Natural killer cell (primary cell): ENCODE measurements around the gene SLC6A17. TPM values are rescaled to one million over a fixed set of nuclear protein-coding genes. Genes with fewer than 3 reads are reported as not detected.

ENCODE experiments used
- ATAC-seq, 3 donors: fragments of 150-1000 bp in 2 of 3; fragments of 200-7000 bp in 1 of 3; cut with Tn5 transposase; 1 replicate in 1 of 3; 2 replicates in 2 of 3; pipeline ENCODE4 v1.10.0; 2021; ENCODE audit warnings: mild to moderate bottlenecking in 2 of 3, moderate library complexity in 2 of 3
- DNase-seq, 2 donors: peaks; one replicate each; pipeline versions ENCODE4 v3.0.0 to v3.0.0-alpha.2; 2013 to 2021; ENCODE audit warnings: mixed read lengths in 1 of 2
- H3K27ac ChIP-seq: one replicate; pipeline ENCODE4 v1.5.1; 2013; ENCODE audit warnings: mild to moderate bottlenecking, low read length
- H3K27me3 ChIP-seq: one replicate; pipeline ENCODE4 v1.6.1; 2013; ENCODE audit warnings: low read length; ENCODE audit not compliant: control insufficient read depth, insufficient read depth
- H3K36me3 ChIP-seq: one replicate; pipeline ENCODE4 v1.6.1; 2013; ENCODE audit warnings: low read length; ENCODE audit not compliant: control insufficient read depth, insufficient read depth
- H3K4me1 ChIP-seq: one replicate; pipeline ENCODE4 v1.6.1; 2013; ENCODE audit warnings: low read length; ENCODE audit not compliant: control insufficient read depth, insufficient read depth
- H3K4me3 ChIP-seq: one replicate; pipeline ENCODE4 v1.5.1; 2013; ENCODE audit warnings: low read length
- H3K9me3 ChIP-seq: one replicate; pipeline ENCODE4 v1.6.1; 2013; ENCODE audit warnings: low read length; ENCODE audit not compliant: control insufficient read depth, insufficient read depth
- H3K27ac Mint-ChIP-seq, 2 donors: one replicate each; pipeline ENCODE4 v1.8.0; 2022; ENCODE audit warnings: mild to moderate bottlenecking in 2 of 2, mixed read lengths in 2 of 2, moderate library complexity in 1 of 2
- H3K27me3 Mint-ChIP-seq, 2 donors: one replicate each; pipeline ENCODE4 v1.8.0; 2022; ENCODE audit warnings: low read depth in 2 of 2, mixed read lengths in 2 of 2
- H3K36me3 Mint-ChIP-seq: one replicate; pipeline ENCODE4 v1.8.0; 2022; ENCODE audit warnings: mixed read lengths
- H3K4me1 Mint-ChIP-seq, 2 donors: one replicate each; pipeline ENCODE4 v1.8.0; 2022; ENCODE audit warnings: mixed read lengths in 2 of 2
- H3K4me3 Mint-ChIP-seq: one replicate; pipeline ENCODE4 v1.8.0; 2022; ENCODE audit warnings: mild to moderate bottlenecking, moderate library complexity, mixed read lengths
- H3K9me3 Mint-ChIP-seq, 2 donors: one replicate each; pipeline ENCODE4 v1.8.0; 2022; ENCODE audit warnings: mixed read lengths in 2 of 2
- WGBS: methylation state at CpG from one replicate; pipeline ENCODE4 v1.1.7; 2013; ENCODE audit warnings: missing lambda C conversion rate; ENCODE audit not compliant: insufficient coverage; 5-methylcytosine and 5-hydroxymethylcytosine counted together
- intact Hi-C: fragments of 100-400 bp; cut with micrococcal nuclease; formaldehyde crosslinking; loops from one replicate; pipeline ENCODE4 v1.14.2; 2022
- total RNA-seq, 4 donors: library from RNA; stranded (reverse); fragments of 120-200 nt in 1 of 4; gene quantifications; one replicate each; pipeline versions ENCODE4 v1.2.3 to v1.2.4, GENCODE V29; 2013 to 2022
- TF ChIP-seq, protein P1 (sequence below): fragments of 200-600 bp; IDR thresholded peaks from one replicate; pipeline ENCODE4 v1.8.0; 2022; ENCODE audit warnings: antibody characterized with exemption

The SLC6A17 gene
- total RNA-seq, 3 donors from 2014 or later (not counting 1 experiment from before 2014, with no cell fraction given) = not detected

DNA sequence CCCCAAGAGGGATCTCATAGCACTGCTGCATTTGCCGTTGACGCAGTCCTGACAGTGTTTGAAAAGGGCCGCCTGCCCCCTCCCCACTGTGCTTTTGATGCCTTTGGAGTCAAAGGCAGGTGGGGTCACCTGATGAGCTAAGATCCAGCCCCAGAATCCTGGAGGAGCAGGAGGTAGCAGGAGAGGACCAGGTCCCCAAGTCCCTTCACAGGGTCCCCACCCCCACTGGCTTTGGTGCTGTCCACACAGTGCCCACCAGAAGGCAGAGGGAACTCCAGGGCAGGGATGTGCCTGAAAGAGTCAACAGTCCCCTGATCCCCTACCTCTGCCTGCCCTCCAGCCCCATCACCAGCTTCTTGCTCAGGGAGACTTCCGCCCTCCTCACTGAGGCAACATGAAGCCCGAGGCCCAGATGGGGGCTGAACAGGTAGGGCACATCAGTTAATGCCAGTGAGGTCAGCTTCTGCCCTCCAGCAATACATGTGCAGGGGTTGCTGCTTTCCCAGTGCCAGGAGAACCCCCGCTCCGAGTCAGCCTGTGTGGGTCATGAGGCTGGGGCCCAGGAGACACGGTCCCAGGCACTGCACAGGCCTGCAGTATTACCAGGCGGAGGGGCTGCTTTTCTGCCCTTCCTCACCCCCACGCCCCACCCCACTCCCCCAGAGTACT lies 51.0 kb downstream of the SLC6A17 start:
- TF ChIP-seq, protein P1, sequence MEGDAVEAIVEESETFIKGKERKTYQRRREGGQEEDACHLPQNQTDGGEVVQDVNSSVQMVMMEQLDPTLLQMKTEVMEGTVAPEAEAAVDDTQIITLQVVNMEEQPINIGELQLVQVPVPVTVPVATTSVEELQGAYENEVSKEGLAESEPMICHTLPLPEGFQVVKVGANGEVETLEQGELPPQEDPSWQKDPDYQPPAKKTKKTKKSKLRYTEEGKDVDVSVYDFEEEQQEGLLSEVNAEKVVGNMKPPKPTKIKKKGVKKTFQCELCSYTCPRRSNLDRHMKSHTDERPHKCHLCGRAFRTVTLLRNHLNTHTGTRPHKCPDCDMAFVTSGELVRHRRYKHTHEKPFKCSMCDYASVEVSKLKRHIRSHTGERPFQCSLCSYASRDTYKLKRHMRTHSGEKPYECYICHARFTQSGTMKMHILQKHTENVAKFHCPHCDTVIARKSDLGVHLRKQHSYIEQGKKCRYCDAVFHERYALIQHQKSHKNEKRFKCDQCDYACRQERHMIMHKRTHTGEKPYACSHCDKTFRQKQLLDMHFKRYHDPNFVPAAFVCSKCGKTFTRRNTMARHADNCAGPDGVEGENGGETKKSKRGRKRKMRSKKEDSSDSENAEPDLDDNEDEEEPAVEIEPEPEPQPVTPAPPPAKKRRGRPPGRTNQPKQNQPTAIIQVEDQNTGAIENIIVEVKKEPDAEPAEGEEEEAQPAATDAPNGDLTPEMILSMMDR = no peak
- no peak overlapping the region for H3K27ac ChIP-seq
- peaks cover 10 to 11% of the 10 kb centered on the region in 2 donors for H3K4me1 Mint-ChIP-seq
- intact Hi-C loops = no loop called here
- H3K36me3 Mint-ChIP-seq = no peaks in the 10 kb centered on the region
- no peaks in the 10 kb centered on the region for H3K9me3 ChIP-seq
- H3K9me3 Mint-ChIP-seq = no peaks in the 10 kb centered on the region
- whole genome bisulfite sequencing = 90% methylated on average over 10 of the region's 10 CpGs
- H3K27me3 Mint-ChIP-seq = no peaks in the 10 kb centered on the region
- H3K4me3 ChIP-seq = no peak overlapping the region
- no peaks in the 10 kb centered on the region for H3K36me3 ChIP-seq
- DNase-seq = no peak
- no peak overlapping the region for H3K27ac Mint-ChIP-seq
- H3K4me1 ChIP-seq = peaks cover 7% of the 10 kb centered on the region
- no peak overlapping the region for H3K4me3 Mint-ChIP-seq
- H3K27me3 ChIP-seq = no peaks in the 10 kb centered on the region
- no peak for ATAC-seq

DNA sequence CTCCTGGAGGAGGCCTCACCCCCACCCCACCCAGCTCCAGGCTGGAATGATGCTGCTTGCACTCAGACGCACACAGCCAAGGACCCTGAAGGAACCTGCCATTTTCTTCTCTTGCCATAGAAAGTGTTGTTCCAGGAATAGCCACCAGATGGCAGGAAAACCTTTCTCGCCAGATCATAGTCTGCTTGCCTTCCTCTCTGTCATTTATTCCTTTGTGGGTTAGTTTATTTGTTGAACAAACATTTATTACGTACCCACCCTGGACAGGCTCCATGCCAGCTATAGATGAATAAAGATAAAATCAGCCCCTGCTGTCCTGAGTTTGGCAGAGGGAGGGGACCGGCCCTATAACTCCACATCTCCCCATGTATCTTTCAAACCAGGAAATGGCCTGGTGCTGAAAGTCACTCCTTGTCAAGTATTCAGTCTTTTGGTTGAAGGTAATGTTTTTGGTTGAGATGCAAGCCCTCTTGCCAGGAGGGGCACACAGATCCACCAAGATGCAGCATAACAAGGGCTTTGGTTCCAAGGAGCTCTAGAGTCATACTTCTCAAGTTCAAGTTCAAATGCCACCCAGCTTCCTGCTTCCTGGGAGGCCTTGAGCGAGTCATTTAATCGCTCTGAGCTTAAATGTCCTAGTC lies 52.8 kb downstream of the SLC6A17 start:
- intact Hi-C loops = loop anchor here (1.0 kb wide), 2 partner anchors 109 to 257 kb away; no protein-coding TSS in a partner anchor
- H3K27me3 Mint-ChIP-seq = no peaks in the 10 kb centered on the region
- H3K4me1 ChIP-seq = peaks cover 13% of the 10 kb centered on the region
- no peak overlapping the region for H3K27ac ChIP-seq
- peaks cover 5 to 15% of the 10 kb centered on the region in 2 donors for H3K4me1 Mint-ChIP-seq
- H3K4me3 Mint-ChIP-seq = no peak overlapping the region
- WGBS = 50% methylated on average over 4 of the region's 6 CpGs
- TF ChIP-seq, protein P1 = peak; percentile 90
- no peaks in the 10 kb centered on the region for H3K9me3 ChIP-seq
- no peaks in the 10 kb centered on the region for H3K9me3 Mint-ChIP-seq
- no peaks in the 10 kb centered on the region for H3K27me3 ChIP-seq
- H3K36me3 ChIP-seq = no peaks in the 10 kb centered on the region
- H3K27ac Mint-ChIP-seq = no peak overlapping the region
- DNase-seq (peak; percentile 37 to 90), ATAC-seq (peak; percentile 63 to 77 (median 68))
- no peak overlapping the region for H3K4me3 ChIP-seq
- H3K36me3 Mint-ChIP-seq = no peaks in the 10 kb centered on the region

DNA sequence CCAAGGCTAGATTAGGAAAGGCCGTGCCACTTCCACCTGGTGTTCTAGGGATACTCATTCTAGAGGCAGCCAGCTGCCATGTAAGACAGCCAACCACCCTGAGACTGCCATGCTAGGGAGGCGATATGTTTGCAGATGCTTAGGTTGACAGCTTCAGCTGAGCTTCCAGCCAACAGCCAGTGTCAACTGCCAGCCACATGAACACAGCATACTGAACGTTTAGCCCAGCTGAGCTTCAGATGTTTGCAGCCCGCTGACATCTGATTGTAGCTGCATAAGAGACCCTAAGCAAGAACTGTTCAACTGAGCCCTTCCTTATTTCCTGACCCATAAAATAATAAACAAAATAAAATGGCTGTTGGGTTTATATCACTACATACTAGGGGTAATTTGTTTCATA lies 54.9 kb downstream of the SLC6A17 start:
- Mint-ChIP-seq H3K27me3 (no peaks in the 10 kb centered on the region), H3K4me1 (peaks cover 13 to 28% of the 10 kb centered on the region in 2 donors), H3K9me3 (no peaks in the 10 kb centered on the region), H3K4me3 (no peak overlapping the region), H3K36me3 (no peaks in the 10 kb centered on the region), H3K27ac (no peak overlapping the region)
- H3K9me3 ChIP-seq = no peaks in the 10 kb centered on the region
- ATAC-seq (no peak), DNase-seq (no peak)
- H3K27ac ChIP-seq = no peak overlapping the region
- H3K27me3 ChIP-seq = no peaks in the 10 kb centered on the region
- H3K4me3 ChIP-seq = no peak overlapping the region
- intact Hi-C loops = loop anchor here (5.0 kb wide), 2 partner anchors 57 to 202 kb away; partner anchors contain the start of gene LAMTOR5
- no peaks in the 10 kb centered on the region for H3K36me3 ChIP-seq
- 91% methylated on average over 4 of the region's 4 CpGs for WGBS
- TF ChIP-seq, protein P1 = no peak
- H3K4me1 ChIP-seq = peaks cover 20% of the 10 kb centered on the region
